Esophagus squamous epithelium (tissue), 5 donors: Measurements from ENCODE around the gene ATP8B3. TPM values are rescaled to one million over a fixed set of nuclear protein-coding genes. Genes with fewer than 3 reads are reported as not detected.
A peak's percentile ranks its signal among the peaks of the same experiment; 100 is the strongest.

Experiments
- DNase-seq: peaks from one replicate; lab custom pipeline; 2025; lab: John Stamatoyannopoulos, UW
- H3K27ac ChIP-seq, 4 donors: fragments of 200-600 bp; sonication (generic); one replicate each; pipeline ENCODE4 v1.5.1; 2016 to 2019; ENCODE audit warnings: mild to moderate bottlenecking in 1 of 4
- H3K27me3 ChIP-seq, 4 donors: fragments of 200-600 bp; sonication (generic); 1 replicate in 3 of 4; 2 replicates in 1 of 4; pipeline versions ENCODE4 v1.5.1 to v1.6.0; 2017 to 2021; ENCODE audit warnings: antibody characterized with exemption in 1 of 4
- H3K36me3 ChIP-seq, 3 donors: fragments of 200-600 bp; sonication (generic); one replicate each; pipeline ENCODE4 v1.5.1; 2016 to 2019
- H3K4me1 ChIP-seq, 3 donors: fragments of 200-600 bp; sonication (generic); one replicate each; pipeline ENCODE4 v1.5.1; 2017 to 2019
- H3K4me3 ChIP-seq, 4 donors: fragments of 200-600 bp; sonication (generic); 1 replicate in 3 of 4; 2 replicates in 1 of 4; pipeline ENCODE4 v1.5.1; 2016 to 2019; ENCODE audit warnings: mild to moderate bottlenecking in 2 of 4, moderate library complexity in 1 of 4
- H3K9me3 ChIP-seq, 3 donors: fragments of 200-600 bp; sonication (generic); one replicate each; pipeline ENCODE4 v1.5.1; 2016 to 2019
- POLR2A ChIP-seq, 4 donors: fragments of 450-650 bp; IDR thresholded peaks; one replicate each; pipeline ENCODE4 v1.6.1; 2017; ENCODE audit warnings: antibody characterized with exemption in 4 of 4, mild to moderate bottlenecking in 4 of 4, moderate library complexity in 3 of 4
- WGBS, 2 donors: methylation state at CpG; one replicate each; pipeline ENCODE4 v1.1.5; 2018; 5-methylcytosine and 5-hydroxymethylcytosine counted together
- intact Hi-C: fragments of 100-400 bp; cut with DNase I; formaldehyde crosslinking; loops from one replicate; pipeline ENCODE4 v1.15.0; 2022
- total RNA-seq, 4 donors: library from RNA; depleted of rRNA; stranded (reverse); fragments of >200 nt; gene quantifications; one replicate each; pipeline ENCODE4 v1.1.0, GENCODE V29; 2016
- TF ChIP-seq, protein P1 (sequence below), 6 experiments: fragments of 450-650 bp in 4 of 6; fragments of 200-600 bp in 2 of 6; sonication (generic) in 2 of 6; IDR thresholded peaks; one replicate each; pipeline ENCODE4 v1.5.1; 2016 to 2019; ENCODE audit warnings: antibody characterized with exemption in 6 of 6, mild to moderate bottlenecking in 4 of 6, moderate library complexity in 4 of 6
- donor health status: DM: yes; HTN: yes; CAD: no.

The ATP8B3 gene
- total RNA-seq, 4 donors from 2014 or later: 0.57 to 3.0 (median 1.4) TPM

DNA sequence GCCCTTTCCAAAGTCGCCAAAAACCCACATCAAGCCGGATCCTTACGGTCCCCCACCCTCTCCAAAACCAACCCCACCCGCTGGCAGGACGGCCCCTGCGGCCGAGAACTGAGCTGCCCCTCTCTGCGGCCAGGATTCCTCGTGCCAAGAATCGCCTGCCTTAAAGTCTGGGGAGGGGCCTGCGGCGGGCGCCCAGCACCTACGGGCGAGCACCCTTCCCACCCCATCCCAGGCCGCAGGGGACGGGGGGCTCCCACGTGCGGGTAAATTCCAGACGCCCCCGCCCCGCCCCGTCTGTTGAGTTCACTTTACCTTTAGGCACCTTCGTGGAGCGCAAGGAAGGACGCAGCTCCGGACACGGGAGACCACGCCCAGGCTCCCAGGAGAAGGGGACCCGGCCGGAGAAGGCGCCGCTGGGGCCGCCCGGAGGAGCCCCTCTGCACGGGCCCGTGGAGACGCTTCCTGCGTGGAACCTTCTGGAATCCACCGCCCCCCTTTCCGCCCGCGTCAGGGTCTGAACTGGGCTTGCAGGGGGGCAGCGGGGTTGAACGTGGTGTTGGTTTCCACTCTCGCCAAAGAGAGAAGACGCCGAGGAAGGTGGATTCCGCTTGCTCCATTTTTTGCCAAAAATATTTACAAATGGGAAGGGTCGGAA, 36.0 kb downstream of the ATP8B3 start:
- TF ChIP-seq POLR2A (IDR thresholded peaks at IDR 0.05): no peak
- H3K36me3 ChIP-seq: no peaks in the 10 kb centered on the region
- peak overlapping the region in 2 of 4 donors; percentile 18 to 30 for H3K4me3 ChIP-seq
- DNase-seq: no peak
- 0 to 20% methylated on average over 1 to 2 of the region's 50 CpGs for WGBS, 2 donors
- H3K27ac ChIP-seq: no peak overlapping the region
- intact Hi-C loops: no loop called here
- H3K4me1 ChIP-seq: peaks cover 16 to 53% (median 17%) of the 10 kb centered on the region in 3 donors
- peaks cover 13 to 93% (median 20%) of the 10 kb centered on the region in 4 donors for H3K27me3 ChIP-seq
- H3K9me3 ChIP-seq: peaks cover 0 to 15% (median 6%) of the 10 kb centered on the region in 3 donors

DNA sequence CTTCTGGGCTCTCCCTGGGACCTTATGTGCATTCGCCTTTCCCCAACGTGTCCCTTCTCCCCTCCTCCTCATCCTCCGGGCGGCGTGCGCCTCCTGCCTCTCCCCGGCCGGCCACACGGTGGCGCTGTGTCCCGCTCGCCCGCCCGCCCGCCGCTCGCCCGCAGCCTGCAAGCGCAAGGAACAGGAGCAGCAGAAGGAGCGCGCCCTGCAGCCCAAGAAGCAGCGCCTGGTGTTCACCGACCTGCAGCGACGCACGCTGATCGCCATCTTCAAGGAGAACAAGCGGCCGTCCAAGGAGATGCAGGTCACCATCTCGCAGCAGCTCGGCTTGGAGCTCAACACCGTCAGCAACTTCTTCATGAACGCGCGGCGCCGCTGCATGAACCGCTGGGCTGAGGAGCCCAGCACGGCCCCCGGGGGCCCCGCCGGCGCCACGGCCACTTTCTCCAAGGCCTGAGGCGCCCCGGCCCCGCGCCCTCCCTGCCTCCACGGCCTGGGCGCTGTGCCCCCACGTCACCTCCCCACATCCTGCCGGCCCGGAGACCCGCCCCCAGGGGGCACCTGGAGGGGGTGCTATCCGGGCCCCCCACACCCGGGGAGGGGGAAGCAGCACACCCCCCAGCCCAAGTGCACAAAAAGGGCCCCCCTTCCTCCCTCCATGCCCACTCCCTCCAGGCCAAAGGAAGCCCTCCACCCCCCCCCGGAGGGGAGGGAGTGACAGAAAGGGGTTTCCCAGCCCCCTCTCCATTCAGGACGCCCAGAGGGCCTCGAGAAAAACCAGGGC, 36.9 kb downstream of the ATP8B3 start:
- intact Hi-C loops: no loop called here
- Histone ChIP-seq H3K4me3 (peak overlapping the region in 1 of 4 donors; percentile 18), H3K36me3 (no peaks in the 10 kb centered on the region), H3K27ac (no peak overlapping the region), H3K9me3 (peaks cover 0 to 24% (median 14%) of the 10 kb centered on the region in 3 donors), H3K27me3 (peaks cover 13 to 93% (median 20%) of the 10 kb centered on the region in 4 donors), H3K4me1 (peaks cover 16 to 53% (median 17%) of the 10 kb centered on the region in 3 donors)
- WGBS, 2 donors: 0 to 20% methylated on average over 4 to 17 of the region's 59 CpGs
- no peak for TF ChIP-seq POLR2A (IDR thresholded peaks at IDR 0.05)
- TF ChIP-seq, protein P1, sequence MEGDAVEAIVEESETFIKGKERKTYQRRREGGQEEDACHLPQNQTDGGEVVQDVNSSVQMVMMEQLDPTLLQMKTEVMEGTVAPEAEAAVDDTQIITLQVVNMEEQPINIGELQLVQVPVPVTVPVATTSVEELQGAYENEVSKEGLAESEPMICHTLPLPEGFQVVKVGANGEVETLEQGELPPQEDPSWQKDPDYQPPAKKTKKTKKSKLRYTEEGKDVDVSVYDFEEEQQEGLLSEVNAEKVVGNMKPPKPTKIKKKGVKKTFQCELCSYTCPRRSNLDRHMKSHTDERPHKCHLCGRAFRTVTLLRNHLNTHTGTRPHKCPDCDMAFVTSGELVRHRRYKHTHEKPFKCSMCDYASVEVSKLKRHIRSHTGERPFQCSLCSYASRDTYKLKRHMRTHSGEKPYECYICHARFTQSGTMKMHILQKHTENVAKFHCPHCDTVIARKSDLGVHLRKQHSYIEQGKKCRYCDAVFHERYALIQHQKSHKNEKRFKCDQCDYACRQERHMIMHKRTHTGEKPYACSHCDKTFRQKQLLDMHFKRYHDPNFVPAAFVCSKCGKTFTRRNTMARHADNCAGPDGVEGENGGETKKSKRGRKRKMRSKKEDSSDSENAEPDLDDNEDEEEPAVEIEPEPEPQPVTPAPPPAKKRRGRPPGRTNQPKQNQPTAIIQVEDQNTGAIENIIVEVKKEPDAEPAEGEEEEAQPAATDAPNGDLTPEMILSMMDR (IDR thresholded peaks at IDR 0.05): peak; percentile 39 to 71 (median 47)
- DNase-seq: no peak

DNA sequence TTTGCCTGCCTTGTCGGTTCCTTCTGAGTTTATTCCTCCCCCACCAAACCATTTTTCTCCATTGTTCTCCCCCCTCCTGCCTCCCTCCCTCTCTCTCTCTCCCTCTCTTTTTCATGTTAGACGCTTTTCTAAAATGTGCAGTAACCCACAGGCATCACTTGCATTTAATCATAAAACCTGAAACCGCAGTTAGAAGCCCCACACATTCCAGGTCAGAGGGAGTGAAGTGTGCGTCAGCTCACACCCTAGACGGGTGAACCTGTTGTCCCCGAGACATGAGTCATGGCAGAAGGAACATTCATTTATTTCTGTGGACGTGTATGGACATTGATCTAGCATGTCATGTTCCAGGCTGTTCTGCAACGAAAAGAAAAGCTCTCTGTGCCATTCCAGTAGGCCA, 38.9 kb downstream of the ATP8B3 start:
- DNase-seq: no peak
- Histone ChIP-seq H3K27ac (peak overlapping the region in 3 of 4 donors; percentile 73 to 89 (median 76)), H3K27me3 (peaks cover 13 to 93% (median 27%) of the 10 kb centered on the region in 4 donors), H3K36me3 (no peaks in the 10 kb centered on the region), H3K4me3 (no peak overlapping the region), H3K4me1 (peaks cover 16 to 41% (median 17%) of the 10 kb centered on the region in 3 donors), H3K9me3 (peaks cover 0 to 28% (median 18%) of the 10 kb centered on the region in 3 donors)
- WGBS, 2 donors: 37 to 49% methylated on average over 8 of the region's 8 CpGs
- intact Hi-C loops: no loop called here
- no peak for TF ChIP-seq POLR2A (IDR thresholded peaks at IDR 0.05)
- TF ChIP-seq, protein P1 (IDR thresholded peaks at IDR 0.05): no peak

DNA sequence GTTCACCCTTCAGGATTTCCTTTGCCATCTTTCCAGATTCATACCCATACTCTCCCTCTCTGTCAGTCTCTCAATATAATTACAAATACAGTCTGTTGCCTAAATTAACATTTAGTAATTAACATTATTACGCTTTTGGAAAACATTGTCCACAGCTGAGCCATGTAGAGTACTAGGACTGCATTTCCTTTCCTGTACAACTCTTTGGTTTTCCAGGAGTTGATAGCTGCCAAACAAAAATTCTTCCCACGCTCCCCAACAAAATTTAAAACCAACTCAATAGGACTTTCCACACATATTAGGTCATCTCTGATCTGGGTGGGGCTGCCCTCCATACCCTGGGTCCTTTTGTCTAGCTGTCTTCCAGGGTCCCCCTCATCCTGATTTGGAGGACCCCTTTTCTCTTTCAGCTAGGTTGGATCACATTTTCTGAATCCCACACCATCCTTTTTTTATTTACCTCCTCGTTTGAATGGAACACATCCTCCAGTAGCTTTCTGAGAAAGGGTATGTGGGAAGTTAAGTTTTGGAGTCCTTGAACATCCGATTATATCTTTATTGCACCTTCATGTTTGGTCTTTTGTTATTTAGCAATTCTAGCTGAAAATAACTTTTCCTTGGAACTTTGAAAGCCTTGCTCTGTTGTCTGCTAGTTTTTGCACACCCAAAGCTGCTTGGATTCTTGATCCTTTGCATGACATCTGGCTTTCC, 41.1 kb downstream of the ATP8B3 start:
- intact Hi-C loops: no loop called here
- H3K27me3 ChIP-seq: peaks cover 10 to 95% (median 38%) of the 10 kb centered on the region in 4 donors
- 85 to 86% methylated on average over 4 of the region's 4 CpGs for WGBS, 2 donors

DNA sequence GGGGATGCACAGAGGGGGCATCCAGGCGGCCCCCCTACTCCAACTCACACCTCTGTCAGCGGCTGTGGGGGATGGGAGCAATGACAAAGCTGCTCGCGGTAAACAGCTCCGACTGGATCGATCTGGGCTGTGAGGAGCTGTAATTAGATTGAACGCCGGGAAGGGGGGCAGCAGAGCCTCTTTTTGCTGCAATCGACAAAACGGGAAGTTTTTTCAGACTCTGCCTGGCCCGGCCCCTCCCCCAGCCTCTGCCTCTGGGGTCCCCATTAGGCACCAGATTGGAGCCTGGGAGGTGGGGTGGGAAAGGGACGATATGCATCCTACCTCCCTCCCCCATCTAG, 42.5 kb downstream of the ATP8B3 start:
- no peak for TF ChIP-seq POLR2A (IDR thresholded peaks at IDR 0.05)
- TF ChIP-seq, protein P1 (IDR thresholded peaks at IDR 0.05): no peak
- peaks cover under 1 to 95% (median 39%) of the 10 kb centered on the region in 4 donors for H3K27me3 ChIP-seq
- DNase-seq: no peak
- no peak overlapping the region for H3K27ac ChIP-seq
- 11 to 15% methylated on average over 4 to 11 of the region's 12 CpGs for WGBS, 2 donors
- no peaks in the 10 kb centered on the region for H3K36me3 ChIP-seq
- H3K4me1 ChIP-seq: peaks cover 7 to 26% (median 10%) of the 10 kb centered on the region in 3 donors
- intact Hi-C loops: loop anchor here (5.0 kb wide), 1 partner anchor 97 kb away; no protein-coding TSS in a partner anchor
- no peak overlapping the region for H3K4me3 ChIP-seq
- H3K9me3 ChIP-seq: peaks cover 0 to 21% (median 18%) of the 10 kb centered on the region in 3 donors

More for the DNA sequence above, 41.1 kb downstream of the ATP8B3 start:
- peaks cover 0 to 28% (median 18%) of the 10 kb centered on the region in 3 donors for H3K9me3 ChIP-seq
- no peak for DNase-seq
- H3K27ac ChIP-seq: no peak overlapping the region
- H3K36me3 ChIP-seq: no peaks in the 10 kb centered on the region
- TF ChIP-seq, protein P1 (IDR thresholded peaks at IDR 0.05): no peak
- TF ChIP-seq POLR2A (IDR thresholded peaks at IDR 0.05): no peak
- H3K4me1 ChIP-seq: peaks cover 13 to 40% (median 19%) of the 10 kb centered on the region in 3 donors
- no peak overlapping the region for H3K4me3 ChIP-seq
